Lung (tissue), 13 donors: ENCODE results near the gene ZBTB3. TPM values are rescaled to one million over a fixed set of nuclear protein-coding genes. Genes with fewer than 3 reads are reported as not detected.

ENCODE experiments used
- ATAC-seq: fragments of 200-7000 bp; cut with Tn5 transposase; one replicate; pipeline ENCODE4 v1.9.1; 2020; ENCODE audit warnings: moderate number of reproducible peaks; ENCODE audit not compliant: insufficient read depth, low FRiP score
- DNase-seq, 3 donors: peaks; one replicate each; pipeline ENCODE4 v3.0.0-alpha.2; 2013 to 2017
- H3K27ac ChIP-seq, 2 donors: one replicate each; pipeline ENCODE4 v1.5.1; 2013; ENCODE audit warnings: mild to moderate bottlenecking in 2 of 2, moderate library complexity in 2 of 2, control low read depth in 1 of 2, inconsistent platforms in 1 of 2, low read depth in 1 of 2, low read length in 1 of 2
- H3K27me3 ChIP-seq, 3 donors: one replicate each; pipeline ENCODE4 v1.5.1; 2013; ENCODE audit warnings: low read length in 2 of 3; ENCODE audit not compliant: control insufficient read depth in 3 of 3, insufficient read depth in 3 of 3
- H3K36me3 ChIP-seq, 4 donors: one replicate each; pipeline ENCODE4 v1.5.1; 2013; ENCODE audit warnings: low read length in 4 of 4, mild to moderate bottlenecking in 1 of 4, moderate library complexity in 1 of 4; ENCODE audit not compliant: control insufficient read depth in 4 of 4, insufficient read depth in 4 of 4
- H3K4me1 ChIP-seq, 5 donors: one replicate each; pipeline ENCODE4 v1.5.1; 2013; ENCODE audit warnings: low read length in 5 of 5, mild to moderate bottlenecking in 2 of 5, moderate library complexity in 1 of 5; ENCODE audit not compliant: control insufficient read depth in 5 of 5, insufficient read depth in 5 of 5
- H3K4me3 ChIP-seq: one replicate; pipeline ENCODE4 v1.5.1; 2013; ENCODE audit warnings: mild to moderate bottlenecking, control low read depth, moderate library complexity
- H3K9ac ChIP-seq, 2 donors: one replicate each; pipeline ENCODE4 v1.5.1; 2013; ENCODE audit warnings: low read length in 2 of 2, control low read depth in 1 of 2; ENCODE audit not compliant: insufficient read depth in 1 of 2
- H3K9me3 ChIP-seq, 4 donors: one replicate each; pipeline ENCODE4 v1.5.1; 2013; ENCODE audit warnings: low read length in 3 of 4, mild to moderate bottlenecking in 1 of 4, moderate library complexity in 1 of 4; ENCODE audit not compliant: control insufficient read depth in 4 of 4, insufficient read depth in 3 of 4
- WGBS, 2 donors: extraction: QIAGEN DNeasy Blood & Tissue Kit; methylation state at CpG; one replicate each; pipeline ENCODE4 v1.1.7; 2013; 5-methylcytosine and 5-hydroxymethylcytosine counted together
- polyA plus RNA-seq, 2 donors: library from polyadenylated mRNA; stranded (reverse); fragments of 200-250 nt; gene quantifications; one replicate each; pipeline ENCODE4 v1.2.1, GENCODE V29; 2013
- small RNA-seq: library from RNA; depleted of rRNA; stranded (forward); fragments of <200 nt; gene quantifications from one replicate; pipeline ENCODE3, GENCODE V24; 2014; ENCODE audit warnings: low replicate concordance
- total RNA-seq, 2 donors: library from RNA; depleted of rRNA in 1 of 2; stranded (reverse); fragments of >200 nt in 1 of 2; gene quantifications; one replicate each; pipeline ENCODE4 v1.2.1, GENCODE V29; 2014 to 2021
- TF ChIP-seq, protein P1 (sequence below): IDR thresholded peaks from 2 replicates; pipeline ENCODE4 v1.5.1; 2012; ENCODE audit warnings: mild to moderate bottlenecking; ENCODE audit errors: control extremely low read depth, extremely low read depth
- donor health status: control.
- donor health status: control.
- donor health status: Bipolar disorder and iron deficiency.
- donor health status: healthy.
- donor health status: DM: yes; HTN: yes; CAD: no.

Gene ZBTB3
- total and polyA plus RNA-seq, 4 donors = 2.1 to 12.9 (median 7.4) TPM

- H3K9me3 ChIP-seq = no peaks in the 10 kb centered on the region
- no peaks in the 10 kb centered on the region for H3K27me3 ChIP-seq
- H3K4me3 ChIP-seq = no peak overlapping the region
- 52 to 80% methylated on average over 11 of the region's 11 CpGs for WGBS, 2 donors
- H3K9ac ChIP-seq = no peak overlapping the region
- DNase-seq (no peak), ATAC-seq (no peak)
- TF ChIP-seq, protein P1, sequence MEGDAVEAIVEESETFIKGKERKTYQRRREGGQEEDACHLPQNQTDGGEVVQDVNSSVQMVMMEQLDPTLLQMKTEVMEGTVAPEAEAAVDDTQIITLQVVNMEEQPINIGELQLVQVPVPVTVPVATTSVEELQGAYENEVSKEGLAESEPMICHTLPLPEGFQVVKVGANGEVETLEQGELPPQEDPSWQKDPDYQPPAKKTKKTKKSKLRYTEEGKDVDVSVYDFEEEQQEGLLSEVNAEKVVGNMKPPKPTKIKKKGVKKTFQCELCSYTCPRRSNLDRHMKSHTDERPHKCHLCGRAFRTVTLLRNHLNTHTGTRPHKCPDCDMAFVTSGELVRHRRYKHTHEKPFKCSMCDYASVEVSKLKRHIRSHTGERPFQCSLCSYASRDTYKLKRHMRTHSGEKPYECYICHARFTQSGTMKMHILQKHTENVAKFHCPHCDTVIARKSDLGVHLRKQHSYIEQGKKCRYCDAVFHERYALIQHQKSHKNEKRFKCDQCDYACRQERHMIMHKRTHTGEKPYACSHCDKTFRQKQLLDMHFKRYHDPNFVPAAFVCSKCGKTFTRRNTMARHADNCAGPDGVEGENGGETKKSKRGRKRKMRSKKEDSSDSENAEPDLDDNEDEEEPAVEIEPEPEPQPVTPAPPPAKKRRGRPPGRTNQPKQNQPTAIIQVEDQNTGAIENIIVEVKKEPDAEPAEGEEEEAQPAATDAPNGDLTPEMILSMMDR = no peak
- no peak overlapping the region for H3K27ac ChIP-seq
- peaks cover 0 to 20% (median 6%) of the 10 kb centered on the region in 5 donors for H3K4me1 ChIP-seq
- peaks cover 0 to 14% (median 5%) of the 10 kb centered on the region in 4 donors for H3K36me3 ChIP-seq
These were observed 51.7 kb downstream of the ZBTB3 start for GRCh38 chr11:62702246-62702645.

Small RNAs within 50 kb of the gene (small RNA-seq; reads per million reads assigned to genes)
- gene MIR6514 = 0.12 reads per million

Other genes with a start within 250 kb of the ZBTB3 start
- gene AHNAK, start 207.4 kb downstream of the ZBTB3 start, total RNA-seq = 100 to 1,000 TPM; 396 to 707 TPM
- gene AHNAK, start 207.4 kb downstream of the ZBTB3 start, polyA plus RNA-seq = 10 to 100 TPM; 66.5 to 79.9 TPM
- 1,000 to 10,000 TPM in 1 of 2 donors, 100 to 1,000 TPM in 1; 941 to 1,160 TPM for gene EEF1G, start 180.3 kb downstream of the ZBTB3 start, total RNA-seq
- gene EEF1G, start 180.3 kb downstream of the ZBTB3 start, polyA plus RNA-seq = 1,000 to 10,000 TPM; 1,043 to 1,130 TPM
- 10 to 100 TPM; 10.8 to 19.4 TPM for gene TUT1, start 162.6 kb downstream of the ZBTB3 start, total RNA-seq
- gene TUT1, start 162.6 kb downstream of the ZBTB3 start, polyA plus RNA-seq = 10 to 100 TPM; 15.2 to 21.9 TPM
- gene MTA2, start 152.3 kb downstream of the ZBTB3 start, total RNA-seq = 10 to 100 TPM; 53.7 to 74.4 TPM
- 10 to 100 TPM; 57.0 to 62.2 TPM for gene MTA2, start 152.3 kb downstream of the ZBTB3 start, polyA plus RNA-seq
- 10 to 100 TPM; 29.1 to 95.4 TPM for gene EML3, start 141.4 kb downstream of the ZBTB3 start, total RNA-seq
- gene EML3, start 141.4 kb downstream of the ZBTB3 start, polyA plus RNA-seq = 10 to 100 TPM; 59.5 to 66.4 TPM
- gene ROM1, start 140.9 kb downstream of the ZBTB3 start, total RNA-seq = 1 to 10 TPM; 3.5 to 9.6 TPM
- 10 to 100 TPM in 1 of 2 donors, 1 to 10 TPM in 1; 9.3 to 17.9 TPM for gene ROM1, start 140.9 kb downstream of the ZBTB3 start, polyA plus RNA-seq
- 10 to 100 TPM; 14.6 to 48.7 TPM for gene B3GAT3, start 132.2 kb downstream of the ZBTB3 start, total RNA-seq
- gene B3GAT3, start 132.2 kb downstream of the ZBTB3 start, polyA plus RNA-seq = 10 to 100 TPM; 50.3 to 58.0 TPM
- 100 to 1,000 TPM; 181 to 266 TPM for gene GANAB, start 107.5 kb downstream of the ZBTB3 start, total RNA-seq
- gene GANAB, start 107.5 kb downstream of the ZBTB3 start, polyA plus RNA-seq = 100 to 1,000 TPM; 104 to 155 TPM
- 10 to 100 TPM; 15.5 to 22.7 TPM for gene INTS5, start 100.9 kb downstream of the ZBTB3 start, total RNA-seq
- 10 to 100 TPM in 1 of 2 donors, 1 to 10 TPM in 1; 8.5 to 17.4 TPM for gene INTS5, start 100.9 kb downstream of the ZBTB3 start, polyA plus RNA-seq
- gene C11orf98, start 89.0 kb downstream of the ZBTB3 start, total RNA-seq = 10 to 100 TPM; 19.0 to 54.0 TPM
- gene C11orf98, start 89.0 kb downstream of the ZBTB3 start, polyA plus RNA-seq = 100 to 1,000 TPM; 135 to 140 TPM
- gene CSKMT, start 88.8 kb downstream of the ZBTB3 start, total RNA-seq = 10 to 100 TPM in 1 of 2 donors, 1 to 10 TPM in 1; 5.3 to 19.8 TPM
- 10 to 100 TPM; 11.0 to 37.1 TPM for gene CSKMT, start 88.8 kb downstream of the ZBTB3 start, polyA plus RNA-seq
- gene UQCC3, start 82.5 kb downstream of the ZBTB3 start, total RNA-seq = 10 to 100 TPM in 1 of 2 donors, 1 to 10 TPM in 1; 8.6 to 10.4 TPM
- 10 to 100 TPM in 1 of 2 donors, 1 to 10 TPM in 1; 8.7 to 20.1 TPM for gene UQCC3, start 82.5 kb downstream of the ZBTB3 start, polyA plus RNA-seq
- 1 to 10 TPM; 4.4 to 8.9 TPM for gene LBHD1, start 81.9 kb downstream of the ZBTB3 start, total RNA-seq
- gene LBHD1, start 81.9 kb downstream of the ZBTB3 start, polyA plus RNA-seq = 1 to 10 TPM; 4.4 to 5.7 TPM
- gene UBXN1, start 75.1 kb downstream of the ZBTB3 start, total RNA-seq = 10 to 100 TPM; 54.8 to 80.2 TPM
- gene UBXN1, start 75.1 kb downstream of the ZBTB3 start, polyA plus RNA-seq = 100 to 1,000 TPM; 149 to 168 TPM
- 1 to 10 TPM in 1 of 2 donors, under 1 TPM in 1; 0.57 to 2.6 TPM for gene LRRN4CL, start 64.6 kb downstream of the ZBTB3 start, total RNA-seq
- 1 to 10 TPM in 1 of 2 donors, under 1 TPM in 1; 0.46 to 1.9 TPM for gene LRRN4CL, start 64.6 kb downstream of the ZBTB3 start, polyA plus RNA-seq
- 100 to 1,000 TPM in 1 of 2 donors, 10 to 100 TPM in 1; 30.7 to 120 TPM for gene BSCL2, start 46.7 kb downstream of the ZBTB3 start, total RNA-seq
- 100 to 1,000 TPM in 1 of 2 donors, 10 to 100 TPM in 1; 65.7 to 190 TPM for gene BSCL2, start 46.7 kb downstream of the ZBTB3 start, polyA plus RNA-seq
- gene GNG3, start 46.5 kb downstream of the ZBTB3 start, total RNA-seq = under 1 TPM in 1 of 2 donors, not detected in 1; 0.40 TPM
- gene GNG3, start 46.5 kb downstream of the ZBTB3 start, polyA plus RNA-seq = under 1 TPM; 0.05 to 0.26 TPM
- 10 to 100 TPM; 41.4 to 53.1 TPM for gene HNRNPUL2, start 26.7 kb downstream of the ZBTB3 start, total RNA-seq
- gene HNRNPUL2, start 26.7 kb downstream of the ZBTB3 start, polyA plus RNA-seq = 10 to 100 TPM; 25.6 to 29.5 TPM
- gene TTC9C, start 25.7 kb downstream of the ZBTB3 start, total RNA-seq = 10 to 100 TPM; 27.7 to 33.8 TPM
- gene TTC9C, start 25.7 kb downstream of the ZBTB3 start, polyA plus RNA-seq = 10 to 100 TPM; 22.6 to 55.5 TPM
- gene POLR2G, start 7.4 kb upstream of the ZBTB3 start, total RNA-seq = 10 to 100 TPM; 52.0 to 72.9 TPM
- 100 to 1,000 TPM; 141 to 148 TPM for gene POLR2G, start 7.4 kb upstream of the ZBTB3 start, polyA plus RNA-seq
- 10 to 100 TPM; 22.6 to 27.8 TPM for gene TAF6L, start 17.2 kb upstream of the ZBTB3 start, total RNA-seq
- 10 to 100 TPM; 18.7 to 32.7 TPM for gene TAF6L, start 17.2 kb upstream of the ZBTB3 start, polyA plus RNA-seq
- gene TMEM179B, start 33.2 kb upstream of the ZBTB3 start, total RNA-seq = 10 to 100 TPM; 40.0 to 61.0 TPM
- gene TMEM179B, start 33.2 kb upstream of the ZBTB3 start, polyA plus RNA-seq = 10 to 100 TPM; 68.8 to 87.6 TPM
- 10 to 100 TPM in 1 of 2 donors, 1 to 10 TPM in 1; 9.7 to 15.6 TPM for gene TMEM223, start 37.8 kb upstream of the ZBTB3 start, total RNA-seq
- 10 to 100 TPM; 21.9 to 38.6 TPM for gene TMEM223, start 37.8 kb upstream of the ZBTB3 start, polyA plus RNA-seq
- gene NXF1, start 51.3 kb upstream of the ZBTB3 start, total RNA-seq = 10 to 100 TPM; 62.6 to 89.4 TPM
- 10 to 100 TPM; 68.4 to 82.5 TPM for gene NXF1, start 51.3 kb upstream of the ZBTB3 start, polyA plus RNA-seq
- gene STX5, start 77.9 kb upstream of the ZBTB3 start, total RNA-seq = 10 to 100 TPM; 38.7 to 47.6 TPM
- 10 to 100 TPM; 19.8 to 36.6 TPM for gene STX5, start 77.9 kb upstream of the ZBTB3 start, polyA plus RNA-seq
- not detected for gene TEX54, start 78.7 kb upstream of the ZBTB3 start, total RNA-seq
- gene TEX54, start 78.7 kb upstream of the ZBTB3 start, polyA plus RNA-seq = not detected
- 10 to 100 TPM; 26.2 to 41.4 TPM for gene WDR74, start 85.4 kb upstream of the ZBTB3 start, total RNA-seq
- 10 to 100 TPM; 42.5 to 64.1 TPM for gene WDR74, start 85.4 kb upstream of the ZBTB3 start, polyA plus RNA-seq
- gene SLC3A2, start 126.7 kb upstream of the ZBTB3 start, total RNA-seq = 100 to 1,000 TPM; 151 to 249 TPM
- 100 to 1,000 TPM; 173 to 265 TPM for gene SLC3A2, start 126.7 kb upstream of the ZBTB3 start, polyA plus RNA-seq
- 1 to 10 TPM; 1.1 to 1.5 TPM for gene CHRM1, start 167.2 kb upstream of the ZBTB3 start, total RNA-seq
- 1 to 10 TPM in 1 of 2 donors, under 1 TPM in 1; 0.38 to 1.3 TPM for gene CHRM1, start 167.2 kb upstream of the ZBTB3 start, polyA plus RNA-seq
- not detected for gene SLC22A6, start 230.8 kb upstream of the ZBTB3 start, total RNA-seq
- gene SLC22A6, start 230.8 kb upstream of the ZBTB3 start, polyA plus RNA-seq = not detected